ENCODE results near the gene PIGBOS1. TPM values are rescaled to one million over a fixed set of nuclear protein-coding genes. Genes with fewer than 3 reads are reported as not detected.

Gene PIGBOS1
- polyA plus RNA-seq, 1 of the 3 experiments (the other 2 are of a cell fraction) = 18.2 TPM

DNA sequence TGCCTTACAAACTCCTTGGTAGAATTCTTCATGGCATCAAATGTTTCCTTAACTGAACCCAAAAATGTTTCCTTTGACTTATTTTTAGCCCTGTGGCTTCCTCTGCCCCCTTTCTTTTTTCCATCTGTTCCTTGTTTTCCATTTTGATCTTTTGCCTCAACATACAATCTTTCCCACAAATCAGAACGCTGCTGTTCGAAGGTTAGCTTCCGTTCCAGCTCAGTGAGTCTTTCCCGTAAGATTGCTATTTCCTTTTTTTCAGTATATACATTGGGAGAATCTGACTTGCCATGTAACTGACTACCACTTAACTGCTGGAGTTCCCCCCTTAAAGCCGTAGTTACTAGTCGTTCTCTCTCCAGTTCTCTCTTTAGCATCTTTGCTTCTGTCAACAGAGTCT, 41.3 kb upstream of the PIGBOS1 start:
- no peaks in the 10 kb centered on the region for H3K9me3 ChIP-seq
- H3K4me3 ChIP-seq (ENCODE audit: low read depth in 2 of 2, low read length in 1 of 2) = no peak overlapping the region
- no peak for TF ChIP-seq SMC3 (IDR thresholded peaks at IDR 0.05; ENCODE audit: low read depth, low read length)
- TF ChIP-seq, protein P1, sequence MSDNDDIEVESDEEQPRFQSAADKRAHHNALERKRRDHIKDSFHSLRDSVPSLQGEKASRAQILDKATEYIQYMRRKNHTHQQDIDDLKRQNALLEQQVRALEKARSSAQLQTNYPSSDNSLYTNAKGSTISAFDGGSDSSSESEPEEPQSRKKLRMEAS (IDR thresholded peaks at IDR 0.05; ENCODE audit: low read depth) = no peak
- peaks cover 7 to 22% of the 10 kb centered on the region in 2 experiments for H3K36me3 ChIP-seq (replicated peaks in 1 of 2; ENCODE audit: control insufficient read depth in 1 of 2, insufficient read depth in 2 of 2, low read length in 1 of 2)
- no peak overlapping the region for H2AFZ ChIP-seq (ENCODE audit: low read depth)
- no peaks in the 10 kb centered on the region for H3K27me3 ChIP-seq (ENCODE audit: insufficient read depth)
- no peaks in the 10 kb centered on the region; a peak in 1 of 4 replicates for H3K4me1 ChIP-seq (ENCODE audit: control insufficient read depth in 1 of 2, insufficient read depth in 2 of 2, low read depth in 1 of 2, low read length in 1 of 2)
- no peak overlapping the region for H3K27ac ChIP-seq (ENCODE audit: low read depth in 2 of 2, low read length in 1 of 2)
- no peaks in the 10 kb centered on the region for H3K9me2 ChIP-seq
- DNase-seq = no peak
- H3K4me2 ChIP-seq = no peak overlapping the region
- peaks cover 13% of the 10 kb centered on the region for H3F3A ChIP-seq (replicated peaks; ENCODE audit: insufficient read depth)
- H3K79me2 ChIP-seq (ENCODE audit: insufficient read depth) = no peaks in the 10 kb centered on the region
- CTCF ChIA-PET = interaction anchor here (1.6 to 3.7 kb wide), 3 partner anchors 8 to 23 kb away, joined by 5 to 12 read pairs (median 6); no protein-coding TSS in a partner anchor
- WGBS (ENCODE audit: low lambda C conversion rate) = 92% methylated on average over 6 of the region's 6 CpGs
- no peaks in the 10 kb centered on the region for H4K20me1 ChIP-seq (ENCODE audit: insufficient read depth)
- no peak overlapping the region for H3K9ac ChIP-seq
- POLR2A ChIA-PET = no interaction called here

DNA sequence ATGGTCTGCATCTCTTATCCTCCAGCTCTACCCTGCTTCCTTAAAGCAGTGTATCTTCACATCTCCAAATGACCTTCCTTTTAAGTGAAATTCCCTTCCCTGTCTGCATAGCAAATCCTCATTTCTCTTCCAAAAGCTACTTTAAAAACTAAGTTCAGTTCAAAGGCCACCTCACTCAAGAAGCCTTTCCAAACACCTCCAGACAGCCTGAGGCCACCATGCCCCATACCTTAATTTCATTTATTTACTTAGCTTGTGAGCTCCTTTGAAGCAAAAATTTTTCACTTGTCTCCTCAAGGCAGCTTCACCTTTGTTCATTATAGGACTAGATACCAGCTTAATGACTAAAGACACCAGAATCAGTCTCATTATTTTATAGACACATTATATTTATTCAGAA, 39.5 kb upstream of the PIGBOS1 start:
- ChIA-PET CTCF (interaction anchor here (1.1 to 3.7 kb wide), 4 partner anchors 9 to 77 kb away, joined by 3 to 12 read pairs (median 5); no protein-coding TSS in a partner anchor), POLR2A (no interaction called here)
- no peaks in the 10 kb centered on the region for H3K9me3 ChIP-seq
- TF ChIP-seq, protein P2, sequence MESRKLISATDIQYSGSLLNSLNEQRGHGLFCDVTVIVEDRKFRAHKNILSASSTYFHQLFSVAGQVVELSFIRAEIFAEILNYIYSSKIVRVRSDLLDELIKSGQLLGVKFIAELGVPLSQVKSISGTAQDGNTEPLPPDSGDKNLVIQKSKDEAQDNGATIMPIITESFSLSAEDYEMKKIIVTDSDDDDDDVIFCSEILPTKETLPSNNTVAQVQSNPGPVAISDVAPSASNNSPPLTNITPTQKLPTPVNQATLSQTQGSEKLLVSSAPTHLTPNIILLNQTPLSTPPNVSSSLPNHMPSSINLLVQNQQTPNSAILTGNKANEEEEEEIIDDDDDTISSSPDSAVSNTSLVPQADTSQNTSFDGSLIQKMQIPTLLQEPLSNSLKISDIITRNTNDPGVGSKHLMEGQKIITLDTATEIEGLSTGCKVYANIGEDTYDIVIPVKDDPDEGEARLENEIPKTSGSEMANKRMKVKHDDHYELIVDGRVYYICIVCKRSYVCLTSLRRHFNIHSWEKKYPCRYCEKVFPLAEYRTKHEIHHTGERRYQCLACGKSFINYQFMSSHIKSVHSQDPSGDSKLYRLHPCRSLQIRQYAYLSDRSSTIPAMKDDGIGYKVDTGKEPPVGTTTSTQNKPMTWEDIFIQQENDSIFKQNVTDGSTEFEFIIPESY (IDR thresholded peaks at IDR 0.05; ENCODE audit: borderline replicate concordance, low read depth) = no peak
- TF ChIP-seq JUND (IDR thresholded peaks at IDR 0.05) = no peak
- TF ChIP-seq RXRA (IDR thresholded peaks at IDR 0.05; ENCODE audit: borderline replicate concordance, low read depth) = no peak
- TF ChIP-seq GATA2 (CRISPR knock-in tag; IDR thresholded peaks at IDR 0.05) = no peak
- TF ChIP-seq RAD21 (IDR thresholded peaks at IDR 0.05; ENCODE audit: low read length) = no peak
- no peak for TF ChIP-seq SIN3A (IDR thresholded peaks at IDR 0.05; ENCODE audit: borderline replicate concordance, low read depth, low read length)
- TF ChIP-seq FOXJ3 (CRISPR knock-in tag; IDR thresholded peaks at IDR 0.05) = no peak
- TF ChIP-seq ELF1 (IDR thresholded peaks at IDR 0.05) = no peak
- TF ChIP-seq, protein P1 (IDR thresholded peaks at IDR 0.05; ENCODE audit: low read depth) = no peak
- no peak for TF ChIP-seq YY1 (IDR thresholded peaks at IDR 0.05; ENCODE audit: low read depth)
- TF ChIP-seq SMC3 (IDR thresholded peaks at IDR 0.05; ENCODE audit: low read depth, low read length) = no peak
- TF ChIP-seq, protein P3, sequence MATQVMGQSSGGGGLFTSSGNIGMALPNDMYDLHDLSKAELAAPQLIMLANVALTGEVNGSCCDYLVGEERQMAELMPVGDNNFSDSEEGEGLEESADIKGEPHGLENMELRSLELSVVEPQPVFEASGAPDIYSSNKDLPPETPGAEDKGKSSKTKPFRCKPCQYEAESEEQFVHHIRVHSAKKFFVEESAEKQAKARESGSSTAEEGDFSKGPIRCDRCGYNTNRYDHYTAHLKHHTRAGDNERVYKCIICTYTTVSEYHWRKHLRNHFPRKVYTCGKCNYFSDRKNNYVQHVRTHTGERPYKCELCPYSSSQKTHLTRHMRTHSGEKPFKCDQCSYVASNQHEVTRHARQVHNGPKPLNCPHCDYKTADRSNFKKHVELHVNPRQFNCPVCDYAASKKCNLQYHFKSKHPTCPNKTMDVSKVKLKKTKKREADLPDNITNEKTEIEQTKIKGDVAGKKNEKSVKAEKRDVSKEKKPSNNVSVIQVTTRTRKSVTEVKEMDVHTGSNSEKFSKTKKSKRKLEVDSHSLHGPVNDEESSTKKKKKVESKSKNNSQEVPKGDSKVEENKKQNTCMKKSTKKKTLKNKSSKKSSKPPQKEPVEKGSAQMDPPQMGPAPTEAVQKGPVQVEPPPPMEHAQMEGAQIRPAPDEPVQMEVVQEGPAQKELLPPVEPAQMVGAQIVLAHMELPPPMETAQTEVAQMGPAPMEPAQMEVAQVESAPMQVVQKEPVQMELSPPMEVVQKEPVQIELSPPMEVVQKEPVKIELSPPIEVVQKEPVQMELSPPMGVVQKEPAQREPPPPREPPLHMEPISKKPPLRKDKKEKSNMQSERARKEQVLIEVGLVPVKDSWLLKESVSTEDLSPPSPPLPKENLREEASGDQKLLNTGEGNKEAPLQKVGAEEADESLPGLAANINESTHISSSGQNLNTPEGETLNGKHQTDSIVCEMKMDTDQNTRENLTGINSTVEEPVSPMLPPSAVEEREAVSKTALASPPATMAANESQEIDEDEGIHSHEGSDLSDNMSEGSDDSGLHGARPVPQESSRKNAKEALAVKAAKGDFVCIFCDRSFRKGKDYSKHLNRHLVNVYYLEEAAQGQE (IDR thresholded peaks at IDR 0.05; ENCODE audit: low read depth, low read length) = no peak
- no peak for TF ChIP-seq EP300 (IDR thresholded peaks at IDR 0.05; ENCODE audit: borderline replicate concordance in 1 of 2, low read depth in 1 of 2, low read length in 1 of 2)
- peaks cover 13% of the 10 kb centered on the region for H3F3A ChIP-seq (replicated peaks; ENCODE audit: insufficient read depth)
- H3K27me3 ChIP-seq (ENCODE audit: insufficient read depth) = no peaks in the 10 kb centered on the region
- H3K79me2 ChIP-seq (ENCODE audit: insufficient read depth) = no peaks in the 10 kb centered on the region
- H3K4me1 ChIP-seq (ENCODE audit: control insufficient read depth in 1 of 2, insufficient read depth in 2 of 2, low read depth in 1 of 2, low read length in 1 of 2) = no peaks in the 10 kb centered on the region; a peak in 1 of 4 replicates
- H3K36me3 ChIP-seq (replicated peaks in 1 of 2; ENCODE audit: control insufficient read depth in 1 of 2, insufficient read depth in 2 of 2, low read length in 1 of 2) = peaks cover 7 to 29% of the 10 kb centered on the region in 2 experiments
- DNase-seq = no peak
- no peak overlapping the region for H3K4me3 ChIP-seq (ENCODE audit: low read depth in 2 of 2, low read length in 1 of 2)
- H3K9ac ChIP-seq = no peak overlapping the region
- H3K27ac ChIP-seq (ENCODE audit: low read depth in 2 of 2, low read length in 1 of 2) = no peak overlapping the region
- H3K9me2 ChIP-seq = no peaks in the 10 kb centered on the region
- no peak overlapping the region for H2AFZ ChIP-seq (ENCODE audit: low read depth)
- H3K4me2 ChIP-seq = no peak overlapping the region
- H4K20me1 ChIP-seq (ENCODE audit: insufficient read depth) = no peaks in the 10 kb centered on the region
